Endothelial cell (in vitro differentiated cells): ENCODE data around the gene ARHGAP12. TPM values are rescaled to one million over a fixed set of nuclear protein-coding genes. Genes with fewer than 3 reads are reported as not detected.

ENCODE experiments used
- DNase-seq: peaks from one replicate; pipeline ENCODE4 v3.0.0; 2021; ENCODE audit warnings: low spot score
- H3K27ac Mint-ChIP-seq: one replicate; pipeline ENCODE4 v1.8.0; 2021; ENCODE audit warnings: mixed read lengths, inconsistent platforms; ENCODE audit not compliant: unreplicated experiment
- H3K27me3 Mint-ChIP-seq: one replicate; pipeline ENCODE4 v1.8.0; 2021; ENCODE audit warnings: mild to moderate bottlenecking, moderate library complexity, mixed read lengths, inconsistent platforms; ENCODE audit not compliant: unreplicated experiment
- H3K36me3 Mint-ChIP-seq: one replicate; pipeline ENCODE4 v1.8.0; 2021; ENCODE audit warnings: mild to moderate bottlenecking, low read depth, mixed read lengths, inconsistent platforms; ENCODE audit not compliant: unreplicated experiment
- H3K4me1 Mint-ChIP-seq: one replicate; pipeline ENCODE4 v1.8.0; 2021; ENCODE audit warnings: mild to moderate bottlenecking, mixed read lengths, inconsistent platforms; ENCODE audit not compliant: unreplicated experiment
- H3K4me3 Mint-ChIP-seq: one replicate; pipeline ENCODE4 v1.8.0; 2021; ENCODE audit warnings: mild to moderate bottlenecking, mixed read lengths, inconsistent platforms; ENCODE audit not compliant: unreplicated experiment
- H3K9me3 Mint-ChIP-seq: one replicate; pipeline ENCODE4 v1.8.0; 2021; ENCODE audit warnings: mixed read lengths, inconsistent platforms; ENCODE audit not compliant: unreplicated experiment
- CTCF ChIP-seq: fragments of 200-600 bp; sonication (generic); IDR thresholded peaks from one replicate; pipeline ENCODE4 v1.5.0; 2021; ENCODE audit warnings: antibody characterized with exemption; ENCODE audit not compliant: unreplicated experiment
- total RNA-seq: library from RNA; stranded (reverse); fragmentation: NEBNext Ultra II Directional; extraction: Animal tissue kit (Norgen Biotek cat#: 25700); gene quantifications from one replicate; pipeline ENCODE4 v1.2.1, GENCODE V29; 2021; ENCODE audit not compliant: unreplicated experiment

The ARHGAP12 gene
- total RNA-seq, 1 donor from 2014 or later = 39.0 TPM

- Mint-ChIP-seq H3K27ac (no peak overlapping the region), H3K4me3 (no peak overlapping the region), H3K36me3 (peaks cover 4% of the 10 kb centered on the region), H3K27me3 (no peaks in the 10 kb centered on the region), H3K9me3 (no peaks in the 10 kb centered on the region), H3K4me1 (peaks cover 23% of the 10 kb centered on the region)
- DNase-seq = no peak
- TF ChIP-seq CTCF = no peak
Observed at GRCh38 chr10:31912289-31912688, 16.3 kb downstream of the ARHGAP12 start.

- DNase-seq = no peak
- Mint-ChIP-seq H3K4me1 (peaks cover 31% of the 10 kb centered on the region), H3K36me3 (peaks cover 17% of the 10 kb centered on the region), H3K27ac (no peak overlapping the region), H3K27me3 (no peaks in the 10 kb centered on the region), H3K4me3 (no peak overlapping the region), H3K9me3 (no peaks in the 10 kb centered on the region)
- TF ChIP-seq CTCF = no peak
Observed at GRCh38 chr10:31910016-31910415, 18.6 kb downstream of the ARHGAP12 start.

- no peak overlapping the region for H3K4me3 Mint-ChIP-seq
- peaks cover 17% of the 10 kb centered on the region for H3K36me3 Mint-ChIP-seq
- H3K9me3 Mint-ChIP-seq = no peaks in the 10 kb centered on the region
- H3K4me1 Mint-ChIP-seq = peaks cover 18% of the 10 kb centered on the region
- TF ChIP-seq CTCF = no peak
- no peak for DNase-seq
- H3K27ac Mint-ChIP-seq = no peak overlapping the region
- no peaks in the 10 kb centered on the region for H3K27me3 Mint-ChIP-seq
Observed at GRCh38 chr10:31908157-31908556, 20.5 kb downstream of the ARHGAP12 start.

- H3K36me3 Mint-ChIP-seq = peaks cover 28% of the 10 kb centered on the region
- TF ChIP-seq CTCF = no peak
- H3K9me3 Mint-ChIP-seq = no peaks in the 10 kb centered on the region
- H3K4me3 Mint-ChIP-seq = no peak overlapping the region
- H3K27me3 Mint-ChIP-seq = no peaks in the 10 kb centered on the region
- H3K27ac Mint-ChIP-seq = no peak overlapping the region
- no peak for DNase-seq
- H3K4me1 Mint-ChIP-seq = peaks cover 11% of the 10 kb centered on the region
Observed at GRCh38 chr10:31906039-31906438, 22.6 kb downstream of the ARHGAP12 start.

GRCh38 chr10:31905586-31905985 lies 23.0 kb downstream of the ARHGAP12 start:
- no peak for TF ChIP-seq CTCF
- Mint-ChIP-seq H3K4me3 (no peak overlapping the region), H3K9me3 (no peaks in the 10 kb centered on the region), H3K27me3 (no peaks in the 10 kb centered on the region), H3K27ac (no peak overlapping the region), H3K4me1 (peaks cover 11% of the 10 kb centered on the region), H3K36me3 (peaks cover 29% of the 10 kb centered on the region)
- no peak for DNase-seq
